Fibroblast of pulmonary artery (primary cell): Measurements from ENCODE around the gene GEMIN5.

Experiments used
- DNase-seq: peaks from one replicate; pipeline ENCODE4 v3.0.0-alpha.2; 2010; ENCODE audit warnings: low read depth
- H3K4me3 ChIP-seq: replicated peaks from 2 replicates; pipeline ENCODE4 v1.5.1; 2011; ENCODE audit warnings: low read depth, mild to moderate bottlenecking, control low read depth, low read length, moderate library complexity
- TF ChIP-seq, protein P1 (sequence below): IDR thresholded peaks from 2 replicates; pipeline ENCODE4 v1.5.1; 2011; ENCODE audit warnings: mild to moderate bottlenecking, control low read depth, low read length, inconsistent platforms; ENCODE audit errors: missing control alignments

Gene GEMIN5

GRCh38 chr5:154956712-154957111 lies 18.7 kb upstream of the GEMIN5 start:
- TF ChIP-seq, protein P1, sequence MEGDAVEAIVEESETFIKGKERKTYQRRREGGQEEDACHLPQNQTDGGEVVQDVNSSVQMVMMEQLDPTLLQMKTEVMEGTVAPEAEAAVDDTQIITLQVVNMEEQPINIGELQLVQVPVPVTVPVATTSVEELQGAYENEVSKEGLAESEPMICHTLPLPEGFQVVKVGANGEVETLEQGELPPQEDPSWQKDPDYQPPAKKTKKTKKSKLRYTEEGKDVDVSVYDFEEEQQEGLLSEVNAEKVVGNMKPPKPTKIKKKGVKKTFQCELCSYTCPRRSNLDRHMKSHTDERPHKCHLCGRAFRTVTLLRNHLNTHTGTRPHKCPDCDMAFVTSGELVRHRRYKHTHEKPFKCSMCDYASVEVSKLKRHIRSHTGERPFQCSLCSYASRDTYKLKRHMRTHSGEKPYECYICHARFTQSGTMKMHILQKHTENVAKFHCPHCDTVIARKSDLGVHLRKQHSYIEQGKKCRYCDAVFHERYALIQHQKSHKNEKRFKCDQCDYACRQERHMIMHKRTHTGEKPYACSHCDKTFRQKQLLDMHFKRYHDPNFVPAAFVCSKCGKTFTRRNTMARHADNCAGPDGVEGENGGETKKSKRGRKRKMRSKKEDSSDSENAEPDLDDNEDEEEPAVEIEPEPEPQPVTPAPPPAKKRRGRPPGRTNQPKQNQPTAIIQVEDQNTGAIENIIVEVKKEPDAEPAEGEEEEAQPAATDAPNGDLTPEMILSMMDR: no peak
- no peak overlapping the region for H3K4me3 ChIP-seq
- no peak for DNase-seq

DNA sequence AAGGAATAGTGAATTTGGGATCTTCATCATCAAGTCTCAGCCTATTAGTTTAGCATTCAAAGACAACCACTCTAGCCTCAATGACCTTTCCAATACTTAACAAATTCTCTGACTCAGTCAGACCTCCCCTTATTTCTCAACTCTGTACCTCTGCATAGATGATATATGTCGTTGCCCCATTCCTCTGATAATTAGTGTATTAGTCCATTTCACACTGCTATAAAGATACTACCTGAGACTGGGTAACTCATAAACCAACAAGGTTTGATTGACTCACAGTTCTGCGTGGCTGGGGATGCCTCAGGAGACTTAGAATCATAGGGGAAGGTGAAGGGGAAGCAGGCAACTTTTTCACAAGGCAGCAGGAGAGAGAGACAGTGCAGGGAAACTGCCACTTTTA lies 11.8 kb upstream of the GEMIN5 start:
- TF ChIP-seq, protein P1: no peak

GRCh38 chr5:154948313-154948712 lies 10.3 kb upstream of the GEMIN5 start:
- no peak for DNase-seq
- H3K4me3 ChIP-seq: no peak overlapping the region
- TF ChIP-seq, protein P1: no peak

More for the DNA sequence above, 11.8 kb upstream of the GEMIN5 start:
- H3K4me3 ChIP-seq: no peak overlapping the region
- DNase-seq: no peak

GRCh38 chr5:154947778-154948177 lies 9.8 kb upstream of the GEMIN5 start:
- no peak for DNase-seq
- H3K4me3 ChIP-seq: no peak overlapping the region
- TF ChIP-seq, protein P1: no peak

GRCh38 chr5:154945695-154946301 lies 7.8 kb upstream of the GEMIN5 start:
- DNase-seq: peak; percentile 57
- TF ChIP-seq, protein P1: peak; percentile 62
- H3K4me3 ChIP-seq: no peak overlapping the region

- no peak overlapping the region for H3K4me3 ChIP-seq
- DNase-seq: no peak
- TF ChIP-seq, protein P1: no peak
These were observed 6.7 kb upstream of the GEMIN5 start for GRCh38 chr5:154944716-154945115.

DNA sequence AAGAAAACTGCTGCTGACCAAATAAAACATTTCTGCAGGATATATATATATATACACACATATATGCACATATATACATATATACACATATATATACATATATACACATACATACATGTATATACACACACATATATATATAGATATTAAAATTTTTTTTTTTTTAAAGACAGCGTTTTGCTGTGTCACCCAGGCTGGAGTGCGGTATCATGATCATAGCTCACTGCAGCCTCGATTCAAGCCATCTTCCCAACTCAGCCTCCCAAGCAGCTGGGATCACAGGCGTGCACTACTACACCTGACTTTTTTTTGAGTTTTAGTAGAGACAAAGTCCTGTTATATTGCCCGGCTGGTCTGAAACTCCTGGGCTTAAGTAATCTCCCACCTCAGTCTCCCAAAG lies 5.5 kb upstream of the GEMIN5 start:
- H3K4me3 ChIP-seq: no peak overlapping the region
- DNase-seq: no peak
- TF ChIP-seq, protein P1: no peak
